ENCODE results near the gene MFAP4. TPM values are rescaled to one million over a fixed set of nuclear protein-coding genes. Genes with fewer than 3 reads are reported as not detected.

MFAP4 gene
- total RNA-seq, 1 experiment from 2014 or later = not detected

DNA sequence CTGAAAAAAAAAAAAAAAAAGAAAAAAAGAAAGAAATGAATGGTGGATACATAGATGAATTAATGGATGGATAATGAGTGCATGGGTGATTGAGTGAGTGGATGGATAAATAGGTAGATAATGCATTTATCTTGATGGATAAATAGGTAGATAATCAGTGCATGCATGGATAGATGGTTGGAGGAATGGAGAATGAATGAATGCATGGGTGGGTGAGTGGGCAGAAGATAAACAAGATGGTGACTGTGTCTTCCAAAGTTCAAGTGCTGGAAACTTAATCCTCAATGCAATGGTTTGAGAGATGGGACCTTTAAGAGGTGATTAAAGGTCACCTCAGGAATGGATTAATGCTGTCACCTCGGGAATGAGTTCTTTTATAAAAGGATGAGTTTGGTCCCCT lies 17.3 kb upstream of the MFAP4 start:
- POLR2A ChIA-PET = no interaction called here
- no peaks in the 10 kb centered on the region for H3K27me3 ChIP-seq (replicated peaks; ENCODE audit: control insufficient read depth, insufficient read depth, low read length)
- H3K27ac Mint-ChIP-seq (ENCODE audit: unreplicated experiment) = no peak overlapping the region
- H3K9me3 Mint-ChIP-seq (ENCODE audit: unreplicated experiment) = no peaks in the 10 kb centered on the region
- no peak overlapping the region for H3K4me3 ChIP-seq (ENCODE audit: low read depth, low read length)
- CTCF ChIA-PET = no interaction called here
- intact Hi-C loops (cut with micrococcal nuclease; ENCODE audit: unreplicated experiment) = no loop called here
- no peaks in the 10 kb centered on the region for H3K36me3 ChIP-seq (ENCODE audit: control insufficient read depth, insufficient read depth, low read length)
- TF ChIP-seq, protein P1, sequence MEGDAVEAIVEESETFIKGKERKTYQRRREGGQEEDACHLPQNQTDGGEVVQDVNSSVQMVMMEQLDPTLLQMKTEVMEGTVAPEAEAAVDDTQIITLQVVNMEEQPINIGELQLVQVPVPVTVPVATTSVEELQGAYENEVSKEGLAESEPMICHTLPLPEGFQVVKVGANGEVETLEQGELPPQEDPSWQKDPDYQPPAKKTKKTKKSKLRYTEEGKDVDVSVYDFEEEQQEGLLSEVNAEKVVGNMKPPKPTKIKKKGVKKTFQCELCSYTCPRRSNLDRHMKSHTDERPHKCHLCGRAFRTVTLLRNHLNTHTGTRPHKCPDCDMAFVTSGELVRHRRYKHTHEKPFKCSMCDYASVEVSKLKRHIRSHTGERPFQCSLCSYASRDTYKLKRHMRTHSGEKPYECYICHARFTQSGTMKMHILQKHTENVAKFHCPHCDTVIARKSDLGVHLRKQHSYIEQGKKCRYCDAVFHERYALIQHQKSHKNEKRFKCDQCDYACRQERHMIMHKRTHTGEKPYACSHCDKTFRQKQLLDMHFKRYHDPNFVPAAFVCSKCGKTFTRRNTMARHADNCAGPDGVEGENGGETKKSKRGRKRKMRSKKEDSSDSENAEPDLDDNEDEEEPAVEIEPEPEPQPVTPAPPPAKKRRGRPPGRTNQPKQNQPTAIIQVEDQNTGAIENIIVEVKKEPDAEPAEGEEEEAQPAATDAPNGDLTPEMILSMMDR (IDR thresholded peaks at IDR 0.05; ENCODE audit: insufficient read depth in 1 of 2, low read depth in 1 of 2, low read length in 1 of 2, severe bottlenecking in 1 of 2, unreplicated experiment in 1 of 2) = no peak
- no peak overlapping the region for H3K4me3 Mint-ChIP-seq (ENCODE audit: unreplicated experiment)
- peaks cover 3% of the 10 kb centered on the region for H3K27me3 Mint-ChIP-seq (ENCODE audit: insufficient read depth, unreplicated experiment)
- H3K36me3 Mint-ChIP-seq (ENCODE audit: insufficient read depth, unreplicated experiment) = no peaks in the 10 kb centered on the region
- BruUV-seq (replicated peaks) = no TSS peak
- no peak for DNase-seq
- H3K4me1 Mint-ChIP-seq (ENCODE audit: low read depth, unreplicated experiment) = no peaks in the 10 kb centered on the region
- no peaks in the 10 kb centered on the region for H3K4me1 ChIP-seq
- no peaks in the 10 kb centered on the region for H3K9me3 ChIP-seq

DNA sequence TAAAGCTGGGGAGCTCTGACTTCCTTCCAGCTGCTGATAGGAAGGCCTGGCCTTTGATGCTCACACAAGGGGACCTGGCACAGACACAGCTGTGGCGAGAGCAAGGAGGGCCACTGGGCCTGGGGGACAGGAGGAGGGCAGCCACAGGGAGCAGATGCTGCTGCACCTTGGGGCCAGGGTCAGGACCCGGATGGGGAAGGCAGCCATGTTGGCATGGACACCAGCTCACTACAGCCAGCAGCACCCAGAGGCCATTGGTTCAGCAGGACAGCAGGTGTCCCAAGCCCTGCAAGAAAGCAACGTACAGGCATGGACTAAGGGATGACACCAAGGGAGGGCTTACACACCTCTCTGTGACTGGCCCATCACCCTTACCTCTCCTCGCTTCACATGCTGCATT lies 16.0 kb upstream of the MFAP4 start:
- H3K4me1 Mint-ChIP-seq (ENCODE audit: low read depth, unreplicated experiment) = no peaks in the 10 kb centered on the region
- H3K27me3 Mint-ChIP-seq (ENCODE audit: insufficient read depth, unreplicated experiment) = peaks cover 3% of the 10 kb centered on the region
- H3K4me3 ChIP-seq (ENCODE audit: low read depth, low read length) = no peak overlapping the region
- TF ChIP-seq, protein P1 (IDR thresholded peaks at IDR 0.05; ENCODE audit: insufficient read depth in 1 of 2, low read depth in 1 of 2, low read length in 1 of 2, severe bottlenecking in 1 of 2, unreplicated experiment in 1 of 2) = no peak
- H3K4me3 Mint-ChIP-seq (ENCODE audit: unreplicated experiment) = no peak overlapping the region
- H3K36me3 Mint-ChIP-seq (ENCODE audit: insufficient read depth, unreplicated experiment) = no peaks in the 10 kb centered on the region
- ChIA-PET POLR2A (no interaction called here), CTCF (no interaction called here)
- no peaks in the 10 kb centered on the region for H3K27me3 ChIP-seq (replicated peaks; ENCODE audit: control insufficient read depth, insufficient read depth, low read length)
- no peaks in the 10 kb centered on the region for H3K36me3 ChIP-seq (ENCODE audit: control insufficient read depth, insufficient read depth, low read length)
- no peaks in the 10 kb centered on the region for H3K9me3 Mint-ChIP-seq (ENCODE audit: unreplicated experiment)
- H3K9me3 ChIP-seq = no peaks in the 10 kb centered on the region
- H3K4me1 ChIP-seq = no peaks in the 10 kb centered on the region
- no peak overlapping the region for H3K27ac Mint-ChIP-seq (ENCODE audit: unreplicated experiment)
- intact Hi-C loops (cut with micrococcal nuclease; ENCODE audit: unreplicated experiment) = no loop called here
- no peak for DNase-seq
- no TSS peak for BruUV-seq (replicated peaks)

DNA sequence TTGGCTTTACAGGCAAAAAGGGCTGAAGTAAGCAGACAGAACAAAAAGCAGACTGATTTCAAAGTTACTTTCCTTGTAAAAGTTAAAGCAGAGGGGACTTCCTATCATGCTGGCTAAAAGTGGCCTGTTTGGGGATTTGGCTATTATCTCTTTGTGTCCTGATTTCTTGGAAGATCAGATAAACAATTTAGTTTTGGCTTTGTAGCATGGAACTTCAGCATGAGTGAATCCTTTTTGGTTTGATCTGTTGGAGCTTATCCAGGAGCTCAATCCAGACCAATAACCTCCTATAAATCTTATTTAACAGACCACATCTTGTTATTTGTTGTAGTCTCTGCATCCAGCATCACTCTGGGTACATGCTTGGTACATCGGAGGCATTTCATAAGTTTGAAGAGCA lies 15.2 kb upstream of the MFAP4 start:
- no peak overlapping the region for H3K4me3 Mint-ChIP-seq (ENCODE audit: unreplicated experiment)
- H3K4me1 ChIP-seq = no peaks in the 10 kb centered on the region
- H3K36me3 Mint-ChIP-seq (ENCODE audit: insufficient read depth, unreplicated experiment) = no peaks in the 10 kb centered on the region
- no peaks in the 10 kb centered on the region for H3K9me3 ChIP-seq
- H3K27ac Mint-ChIP-seq (ENCODE audit: unreplicated experiment) = no peak overlapping the region
- no peak for DNase-seq
- H3K36me3 ChIP-seq (ENCODE audit: control insufficient read depth, insufficient read depth, low read length) = no peaks in the 10 kb centered on the region
- TF ChIP-seq, protein P1 (IDR thresholded peaks at IDR 0.05; ENCODE audit: insufficient read depth in 1 of 2, low read depth in 1 of 2, low read length in 1 of 2, severe bottlenecking in 1 of 2, unreplicated experiment in 1 of 2) = no peak
- no peak overlapping the region for H3K4me3 ChIP-seq (ENCODE audit: low read depth, low read length)
- H3K27me3 ChIP-seq (replicated peaks; ENCODE audit: control insufficient read depth, insufficient read depth, low read length) = no peaks in the 10 kb centered on the region
- H3K4me1 Mint-ChIP-seq (ENCODE audit: low read depth, unreplicated experiment) = no peaks in the 10 kb centered on the region
- H3K27me3 Mint-ChIP-seq (ENCODE audit: insufficient read depth, unreplicated experiment) = peaks cover 3% of the 10 kb centered on the region
- intact Hi-C loops (cut with micrococcal nuclease; ENCODE audit: unreplicated experiment) = no loop called here
- no TSS peak for BruUV-seq (replicated peaks)
- ChIA-PET CTCF (no interaction called here), POLR2A (no interaction called here)
- H3K9me3 Mint-ChIP-seq (ENCODE audit: unreplicated experiment) = no peaks in the 10 kb centered on the region
